ENCODE data around the gene LZTFL1. TPM values are rescaled to one million over a fixed set of nuclear protein-coding genes. Genes with fewer than 3 reads are reported as not detected.

The LZTFL1 gene
- total and polyA plus RNA-seq, 4 donors: 3.4 to 11.8 (median 5.7) TPM

DNA sequence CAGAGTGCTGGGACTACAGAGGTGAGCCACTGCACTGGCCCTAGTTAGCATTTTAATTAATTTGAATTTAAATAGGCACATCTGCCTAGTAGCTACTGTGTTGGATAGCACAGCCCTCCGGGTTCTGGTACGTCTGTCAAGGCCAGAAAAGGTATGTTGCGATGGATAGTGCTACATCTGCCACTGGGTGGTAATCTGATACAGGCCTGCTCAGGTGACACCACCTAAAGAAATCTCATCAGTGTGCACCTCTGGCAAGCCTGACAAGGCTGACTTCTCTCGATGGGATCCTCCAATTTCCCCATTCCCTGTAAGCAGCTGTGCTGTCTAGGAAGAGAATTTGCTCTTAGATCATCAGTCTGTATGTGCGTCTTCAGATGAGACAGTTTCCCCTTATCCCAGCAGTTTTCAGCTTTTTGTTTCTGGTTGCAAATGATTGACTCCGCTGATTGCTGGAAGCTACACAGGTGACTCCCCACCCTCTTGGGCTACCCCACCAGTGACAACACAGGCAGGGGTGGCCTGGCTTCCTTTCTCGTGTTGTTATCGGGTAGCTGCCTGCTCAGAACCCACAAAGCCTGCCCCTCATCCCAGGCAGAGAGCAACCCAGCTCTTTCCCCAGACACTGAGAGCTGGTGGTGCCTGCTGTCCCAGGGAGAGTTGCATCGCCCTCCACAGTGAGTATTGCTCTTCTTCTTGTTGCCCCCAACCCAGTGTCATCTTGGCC lies 44.2 kb upstream of the LZTFL1 start, which contains the start of gene CCR9:
CCR9 (plus strand) TSS at position 565 of the 727 bp plus-strand sequence. CDS start 8,391 bp downstream, outside the sequence.
- Histone ChIP-seq H3K27me3 (ENCODE audit: control insufficient read depth in 4 of 4, insufficient read depth in 4 of 4, low read length in 3 of 4) (no peaks in the 10 kb centered on the region), H3K27ac (ENCODE audit: low read depth in 1 of 2, low read length in 2 of 2) (no peak within 1 kb of the TSS), H3K4me1 (ENCODE audit: control insufficient read depth in 4 of 4, insufficient read depth in 4 of 4, low read length in 3 of 4) (no peaks in the 10 kb centered on the region), H3K36me3 (ENCODE audit: control insufficient read depth in 4 of 4, insufficient read depth in 3 of 4, low read depth in 1 of 4, low read length in 3 of 4) (no peaks in the 10 kb centered on the region), H3K9me3 (ENCODE audit: control insufficient read depth in 4 of 4, low read length in 3 of 4) (no peaks in the 10 kb centered on the region), H3K9ac (ENCODE audit: low read depth in 1 of 2, low read length in 2 of 2) (no peak within 1 kb of the TSS), H3K4me3 (ENCODE audit: low read depth in 1 of 3, low read length in 3 of 3) (no peak within 1 kb of the TSS)
- 93% methylated on average over 9 of the region's 9 CpGs for WGBS
- no peak for DNase-seq (ENCODE audit: low spot score)
- TF ChIP-seq GABPA (IDR thresholded peaks at IDR 0.05 in 1 of 2, conservative IDR thresholded peaks at IDR 0.05 in 1 of 2): no peak
- TF ChIP-seq, protein P1, sequence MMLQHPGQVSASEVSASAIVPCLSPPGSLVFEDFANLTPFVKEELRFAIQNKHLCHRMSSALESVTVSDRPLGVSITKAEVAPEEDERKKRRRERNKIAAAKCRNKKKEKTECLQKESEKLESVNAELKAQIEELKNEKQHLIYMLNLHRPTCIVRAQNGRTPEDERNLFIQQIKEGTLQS (IDR thresholded peaks at IDR 0.05): no peak
- no peak for TF ChIP-seq FOXA1 (IDR thresholded peaks at IDR 0.05)
- no peak for TF ChIP-seq YY1 (IDR thresholded peaks at IDR 0.05)
- TF ChIP-seq EGR1 (IDR thresholded peaks at IDR 0.05; ENCODE audit: low read depth in 2 of 2): no peak
- TF ChIP-seq, protein P2, sequence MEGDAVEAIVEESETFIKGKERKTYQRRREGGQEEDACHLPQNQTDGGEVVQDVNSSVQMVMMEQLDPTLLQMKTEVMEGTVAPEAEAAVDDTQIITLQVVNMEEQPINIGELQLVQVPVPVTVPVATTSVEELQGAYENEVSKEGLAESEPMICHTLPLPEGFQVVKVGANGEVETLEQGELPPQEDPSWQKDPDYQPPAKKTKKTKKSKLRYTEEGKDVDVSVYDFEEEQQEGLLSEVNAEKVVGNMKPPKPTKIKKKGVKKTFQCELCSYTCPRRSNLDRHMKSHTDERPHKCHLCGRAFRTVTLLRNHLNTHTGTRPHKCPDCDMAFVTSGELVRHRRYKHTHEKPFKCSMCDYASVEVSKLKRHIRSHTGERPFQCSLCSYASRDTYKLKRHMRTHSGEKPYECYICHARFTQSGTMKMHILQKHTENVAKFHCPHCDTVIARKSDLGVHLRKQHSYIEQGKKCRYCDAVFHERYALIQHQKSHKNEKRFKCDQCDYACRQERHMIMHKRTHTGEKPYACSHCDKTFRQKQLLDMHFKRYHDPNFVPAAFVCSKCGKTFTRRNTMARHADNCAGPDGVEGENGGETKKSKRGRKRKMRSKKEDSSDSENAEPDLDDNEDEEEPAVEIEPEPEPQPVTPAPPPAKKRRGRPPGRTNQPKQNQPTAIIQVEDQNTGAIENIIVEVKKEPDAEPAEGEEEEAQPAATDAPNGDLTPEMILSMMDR (IDR thresholded peaks at IDR 0.05; ENCODE audit: low read depth, low read length, missing input control): no peak
- TF ChIP-seq, protein P3, sequence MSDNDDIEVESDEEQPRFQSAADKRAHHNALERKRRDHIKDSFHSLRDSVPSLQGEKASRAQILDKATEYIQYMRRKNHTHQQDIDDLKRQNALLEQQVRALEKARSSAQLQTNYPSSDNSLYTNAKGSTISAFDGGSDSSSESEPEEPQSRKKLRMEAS (IDR thresholded peaks at IDR 0.05): no peak
- TF ChIP-seq HNF4A (conservative IDR thresholded peaks at IDR 0.05): no peak

DNA sequence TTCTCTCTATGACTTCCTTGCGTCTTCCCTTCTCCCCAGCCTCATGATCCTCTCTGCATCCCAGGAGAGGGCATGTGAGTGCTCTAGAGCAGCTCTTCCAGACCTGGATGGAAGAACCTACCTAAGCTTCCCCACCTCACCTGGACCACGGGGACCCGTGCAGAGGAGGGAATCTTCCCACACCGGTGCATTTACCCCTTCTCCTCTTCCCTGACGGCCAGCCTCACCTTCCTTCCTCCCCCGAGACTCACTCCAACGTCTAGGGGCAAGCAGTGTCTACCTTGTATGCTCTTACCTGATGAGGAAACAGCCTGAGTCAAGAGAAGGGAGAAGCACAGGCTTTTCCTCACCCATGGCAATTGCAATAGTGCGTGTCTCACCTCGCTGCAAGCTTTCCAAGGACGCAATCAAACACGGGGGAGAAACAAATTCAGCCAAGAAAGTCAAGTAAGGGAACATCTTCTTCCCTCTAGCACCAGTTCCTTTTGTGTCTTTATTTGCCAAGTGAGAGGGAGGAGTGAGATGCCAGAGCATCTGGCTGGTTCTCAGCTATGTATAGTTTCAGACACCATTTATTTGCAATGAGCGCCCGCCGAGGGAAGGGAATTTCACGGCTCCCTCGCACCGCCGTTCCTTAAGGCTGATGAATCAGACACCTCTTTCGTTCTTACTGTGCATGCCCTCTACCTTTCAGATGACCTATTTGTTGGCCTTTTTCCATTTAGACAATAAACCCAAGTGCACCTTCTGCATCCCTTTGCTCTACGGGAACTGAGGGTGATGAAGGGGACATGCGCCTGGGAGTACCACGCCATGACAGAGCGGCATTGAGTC lies 42.7 kb upstream of the LZTFL1 start:
- H3K4me3 ChIP-seq (ENCODE audit: low read depth in 1 of 3, low read length in 3 of 3): no peak overlapping the region
- H3K9me3 ChIP-seq (ENCODE audit: control insufficient read depth in 4 of 4, low read length in 3 of 4): no peaks in the 10 kb centered on the region
- H3K27ac ChIP-seq (ENCODE audit: low read depth in 1 of 2, low read length in 2 of 2): no peak overlapping the region
- no peak for TF ChIP-seq RAD21 (IDR thresholded peaks at IDR 0.05)
- TF ChIP-seq, protein P4, sequence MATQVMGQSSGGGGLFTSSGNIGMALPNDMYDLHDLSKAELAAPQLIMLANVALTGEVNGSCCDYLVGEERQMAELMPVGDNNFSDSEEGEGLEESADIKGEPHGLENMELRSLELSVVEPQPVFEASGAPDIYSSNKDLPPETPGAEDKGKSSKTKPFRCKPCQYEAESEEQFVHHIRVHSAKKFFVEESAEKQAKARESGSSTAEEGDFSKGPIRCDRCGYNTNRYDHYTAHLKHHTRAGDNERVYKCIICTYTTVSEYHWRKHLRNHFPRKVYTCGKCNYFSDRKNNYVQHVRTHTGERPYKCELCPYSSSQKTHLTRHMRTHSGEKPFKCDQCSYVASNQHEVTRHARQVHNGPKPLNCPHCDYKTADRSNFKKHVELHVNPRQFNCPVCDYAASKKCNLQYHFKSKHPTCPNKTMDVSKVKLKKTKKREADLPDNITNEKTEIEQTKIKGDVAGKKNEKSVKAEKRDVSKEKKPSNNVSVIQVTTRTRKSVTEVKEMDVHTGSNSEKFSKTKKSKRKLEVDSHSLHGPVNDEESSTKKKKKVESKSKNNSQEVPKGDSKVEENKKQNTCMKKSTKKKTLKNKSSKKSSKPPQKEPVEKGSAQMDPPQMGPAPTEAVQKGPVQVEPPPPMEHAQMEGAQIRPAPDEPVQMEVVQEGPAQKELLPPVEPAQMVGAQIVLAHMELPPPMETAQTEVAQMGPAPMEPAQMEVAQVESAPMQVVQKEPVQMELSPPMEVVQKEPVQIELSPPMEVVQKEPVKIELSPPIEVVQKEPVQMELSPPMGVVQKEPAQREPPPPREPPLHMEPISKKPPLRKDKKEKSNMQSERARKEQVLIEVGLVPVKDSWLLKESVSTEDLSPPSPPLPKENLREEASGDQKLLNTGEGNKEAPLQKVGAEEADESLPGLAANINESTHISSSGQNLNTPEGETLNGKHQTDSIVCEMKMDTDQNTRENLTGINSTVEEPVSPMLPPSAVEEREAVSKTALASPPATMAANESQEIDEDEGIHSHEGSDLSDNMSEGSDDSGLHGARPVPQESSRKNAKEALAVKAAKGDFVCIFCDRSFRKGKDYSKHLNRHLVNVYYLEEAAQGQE (IDR thresholded peaks at IDR 0.05): no peak
- TF ChIP-seq, protein P5, sequence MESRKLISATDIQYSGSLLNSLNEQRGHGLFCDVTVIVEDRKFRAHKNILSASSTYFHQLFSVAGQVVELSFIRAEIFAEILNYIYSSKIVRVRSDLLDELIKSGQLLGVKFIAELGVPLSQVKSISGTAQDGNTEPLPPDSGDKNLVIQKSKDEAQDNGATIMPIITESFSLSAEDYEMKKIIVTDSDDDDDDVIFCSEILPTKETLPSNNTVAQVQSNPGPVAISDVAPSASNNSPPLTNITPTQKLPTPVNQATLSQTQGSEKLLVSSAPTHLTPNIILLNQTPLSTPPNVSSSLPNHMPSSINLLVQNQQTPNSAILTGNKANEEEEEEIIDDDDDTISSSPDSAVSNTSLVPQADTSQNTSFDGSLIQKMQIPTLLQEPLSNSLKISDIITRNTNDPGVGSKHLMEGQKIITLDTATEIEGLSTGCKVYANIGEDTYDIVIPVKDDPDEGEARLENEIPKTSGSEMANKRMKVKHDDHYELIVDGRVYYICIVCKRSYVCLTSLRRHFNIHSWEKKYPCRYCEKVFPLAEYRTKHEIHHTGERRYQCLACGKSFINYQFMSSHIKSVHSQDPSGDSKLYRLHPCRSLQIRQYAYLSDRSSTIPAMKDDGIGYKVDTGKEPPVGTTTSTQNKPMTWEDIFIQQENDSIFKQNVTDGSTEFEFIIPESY (IDR thresholded peaks at IDR 0.05): no peak
- H3K4me1 ChIP-seq (ENCODE audit: control insufficient read depth in 4 of 4, insufficient read depth in 4 of 4, low read length in 3 of 4): no peaks in the 10 kb centered on the region
- H3K9ac ChIP-seq (ENCODE audit: low read depth in 1 of 2, low read length in 2 of 2): no peak overlapping the region
- H3K27me3 ChIP-seq (ENCODE audit: control insufficient read depth in 4 of 4, insufficient read depth in 4 of 4, low read length in 3 of 4): no peaks in the 10 kb centered on the region
- no peaks in the 10 kb centered on the region for H3K36me3 ChIP-seq (ENCODE audit: control insufficient read depth in 4 of 4, insufficient read depth in 3 of 4, low read depth in 1 of 4, low read length in 3 of 4)
- DNase-seq (ENCODE audit: low spot score): no peak
- 86% methylated on average over 23 of the region's 23 CpGs for WGBS
